Measurements from ENCODE around the gene RBBP8NL. TPM values are rescaled to one million over a fixed set of nuclear protein-coding genes. Genes with fewer than 3 reads are reported as not detected.
A peak's percentile ranks its signal among the peaks of the same experiment; 100 is the strongest.

Gene RBBP8NL
- total RNA-seq, 1 experiment from 2014 or later: not detected

DNA sequence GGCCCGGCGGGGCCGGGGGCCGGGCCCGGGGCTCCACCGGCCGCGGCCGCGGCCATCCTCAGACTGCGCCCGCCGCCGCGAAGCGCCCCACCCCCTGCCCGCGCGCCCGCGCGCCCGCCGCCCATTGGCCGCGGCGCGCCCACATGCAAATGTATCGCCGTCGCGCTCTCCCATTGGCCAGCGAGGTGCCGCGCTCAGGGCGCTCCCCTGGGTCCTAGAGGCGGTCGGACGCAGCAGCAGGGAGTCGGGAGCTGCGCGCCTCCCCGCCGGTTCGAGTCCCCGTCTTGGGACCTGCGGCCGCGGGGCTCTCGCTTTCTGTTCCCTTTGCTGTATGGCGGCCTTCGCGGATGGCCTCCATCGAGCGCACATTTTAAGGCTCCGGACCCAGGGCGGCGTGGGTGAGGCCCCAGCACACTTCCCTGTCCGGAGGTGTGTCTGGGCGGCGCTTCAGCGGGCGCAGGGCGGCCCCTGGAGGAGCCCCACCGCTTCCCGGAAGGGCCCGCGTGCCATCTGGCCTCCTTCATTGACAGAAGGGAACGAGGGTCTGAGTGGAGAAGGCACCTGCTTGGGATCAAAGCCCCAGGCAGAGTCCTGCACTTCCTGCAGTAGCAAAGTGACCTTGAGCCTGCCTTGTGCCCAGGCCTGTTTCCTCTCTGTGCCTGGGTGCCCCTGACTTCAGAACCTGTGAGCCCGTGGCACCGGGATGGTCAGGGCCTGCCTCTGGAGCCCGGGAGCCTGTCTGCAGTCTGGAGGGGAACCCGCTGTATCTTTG, 19.9 kb downstream of the RBBP8NL start, which contains the start of gene CABLES2:
Gene CABLES2 (minus strand): TSS at position 65 of the 772 bp plus-strand sequence. CDS start 9 bp downstream, at position 56.
- peak within 1 kb of the TSS; percentile 83 for H3K4me2 ChIP-seq (ENCODE audit: low read depth, low read length, poor library complexity, severe bottlenecking)
- H3K79me2 ChIP-seq (ENCODE audit: low read length): peaks cover 23% of the 10 kb centered on the region
- no peaks in the 10 kb centered on the region for H3K36me3 ChIP-seq (ENCODE audit: insufficient read depth, low read length)
- peak within 1 kb of the TSS; percentile 93 for H3K9ac ChIP-seq (ENCODE audit: low read length)
- no peak within 1 kb of the TSS for H3K27ac ChIP-seq (ENCODE audit: low read length)
- peak within 1 kb of the TSS; percentile 47; the same call in 1 of the 2 replicates for H2AFZ ChIP-seq (ENCODE audit: low read length)
- H3K4me3 ChIP-seq (ENCODE audit: low read length): peak within 1 kb of the TSS; percentile 99
- H3K9me2 ChIP-seq (replicated peaks; ENCODE audit: insufficient read depth, low read length): no peaks in the 10 kb centered on the region
- peaks cover 10% of the 10 kb centered on the region; the same call in 1 of the 2 replicates for H4K20me1 ChIP-seq (ENCODE audit: insufficient read depth, low read depth, low read length)
- peak; percentile 97 for DNase-seq
- H3K27me3 ChIP-seq (ENCODE audit: low read length): no peaks in the 10 kb centered on the region
- H3K9me3 ChIP-seq (ENCODE audit: low read length): no peaks in the 10 kb centered on the region
- H3K4me1 ChIP-seq (ENCODE audit: low read length): peaks cover 29% of the 10 kb centered on the region

- Histone ChIP-seq H3K9me2 (replicated peaks; ENCODE audit: insufficient read depth, low read length) (no peaks in the 10 kb centered on the region), H2AFZ (ENCODE audit: low read length) (no peak overlapping the region), H3K4me3 (ENCODE audit: low read length) (peak overlapping the region; percentile 99), H3K4me2 (ENCODE audit: low read depth, low read length, poor library complexity, severe bottlenecking) (peak overlapping the region; percentile 83), H4K20me1 (ENCODE audit: insufficient read depth, low read depth, low read length) (peaks cover 10% of the 10 kb centered on the region; the same call in 1 of the 2 replicates), H3K27ac (ENCODE audit: low read length) (no peak overlapping the region), H3K79me2 (ENCODE audit: low read length) (peaks cover 23% of the 10 kb centered on the region), H3K9ac (ENCODE audit: low read length) (peak overlapping the region; percentile 93), H3K36me3 (ENCODE audit: insufficient read depth, low read length) (no peaks in the 10 kb centered on the region), H3K4me1 (ENCODE audit: low read length) (peaks cover 29% of the 10 kb centered on the region), H3K27me3 (ENCODE audit: low read length) (no peaks in the 10 kb centered on the region), H3K9me3 (ENCODE audit: low read length) (no peaks in the 10 kb centered on the region)
- DNase-seq: no peak
Observed at GRCh38 chr20:62406635-62407176, 20.6 kb downstream of the RBBP8NL start.

DNA sequence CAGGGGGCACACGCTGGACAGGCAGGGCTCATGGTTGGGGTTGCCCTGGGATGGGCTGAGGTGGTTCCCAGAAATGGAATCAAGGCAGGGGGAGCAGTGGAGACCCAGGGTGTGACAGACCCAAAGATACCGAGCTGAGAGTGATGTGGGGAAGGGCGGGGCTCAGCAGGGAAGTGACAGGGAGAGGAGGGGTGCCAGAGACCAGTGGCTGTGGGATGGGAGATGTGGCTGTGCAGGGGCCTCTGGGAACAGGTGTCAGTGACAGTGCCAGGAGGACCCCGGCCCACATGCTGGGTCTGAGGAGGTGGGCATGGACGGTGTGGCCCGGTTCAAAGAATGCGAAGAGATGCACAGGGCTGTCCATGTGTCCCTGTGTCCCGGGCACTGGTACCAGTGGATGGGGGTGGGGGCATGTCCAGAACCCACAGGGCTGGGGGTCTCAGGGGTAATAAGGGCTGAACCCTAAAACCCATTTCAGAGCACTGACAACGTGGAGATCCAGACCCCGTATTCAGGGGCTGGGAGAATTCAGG, 21.3 kb downstream of the RBBP8NL start:
- H3K27ac ChIP-seq (ENCODE audit: low read length): no peak overlapping the region
- peak overlapping the region; percentile 93 for H3K9ac ChIP-seq (ENCODE audit: low read length)
- H4K20me1 ChIP-seq (ENCODE audit: insufficient read depth, low read depth, low read length): peaks cover 10% of the 10 kb centered on the region; the same call in 1 of the 2 replicates
- no peaks in the 10 kb centered on the region for H3K36me3 ChIP-seq (ENCODE audit: insufficient read depth, low read length)
- H2AFZ ChIP-seq (ENCODE audit: low read length): no peak overlapping the region
- peaks cover 29% of the 10 kb centered on the region for H3K4me1 ChIP-seq (ENCODE audit: low read length)
- H3K79me2 ChIP-seq (ENCODE audit: low read length): peaks cover 23% of the 10 kb centered on the region
- no peaks in the 10 kb centered on the region for H3K9me2 ChIP-seq (replicated peaks; ENCODE audit: insufficient read depth, low read length)
- DNase-seq: no peak
- H3K4me3 ChIP-seq (ENCODE audit: low read length): peak overlapping the region; percentile 99
- peak overlapping the region; percentile 83 for H3K4me2 ChIP-seq (ENCODE audit: low read depth, low read length, poor library complexity, severe bottlenecking)
- no peaks in the 10 kb centered on the region for H3K9me3 ChIP-seq (ENCODE audit: low read length)
- no peaks in the 10 kb centered on the region for H3K27me3 ChIP-seq (ENCODE audit: low read length)

DNA sequence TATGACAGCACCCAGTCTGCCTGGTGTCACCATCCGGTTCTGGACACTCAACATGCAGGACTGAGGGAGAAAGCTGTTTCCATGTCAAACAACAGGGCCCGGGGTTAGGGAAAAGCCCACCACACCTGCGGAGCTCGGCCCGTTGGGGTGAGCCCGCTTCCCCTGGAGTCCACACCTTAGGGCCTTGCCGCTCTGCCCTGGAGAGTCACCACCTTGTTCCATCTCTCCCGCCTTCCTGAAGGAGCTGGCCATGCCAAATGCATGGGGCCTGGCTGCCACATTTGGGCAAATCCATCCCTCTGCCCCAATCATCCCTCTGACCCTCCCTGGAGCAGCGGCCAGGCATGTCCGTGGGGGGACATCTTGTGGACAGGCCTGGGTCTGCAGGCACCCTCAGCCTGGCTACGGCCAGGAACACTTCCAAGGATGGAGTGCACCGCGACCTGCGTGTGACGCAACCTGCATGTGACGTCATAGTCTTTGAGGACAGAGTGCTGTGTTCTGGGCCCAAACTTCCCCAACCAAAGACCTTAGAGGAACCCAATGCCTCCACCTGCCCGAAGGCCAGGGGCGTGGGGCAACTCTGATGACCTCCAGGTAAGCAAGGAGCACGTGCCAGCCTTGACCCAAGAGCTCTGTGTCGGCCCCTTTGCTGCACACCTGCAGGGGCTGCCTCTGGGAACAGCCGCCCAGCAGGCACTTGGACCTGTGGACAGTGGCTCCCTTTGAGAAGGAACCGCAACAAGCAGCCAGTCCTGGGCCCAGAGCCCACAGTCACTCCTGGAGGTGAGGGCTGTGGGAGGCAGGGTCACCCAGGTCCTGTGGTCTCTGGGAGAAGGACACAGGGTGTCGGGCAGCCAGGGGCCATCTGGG, 22.0 kb downstream of the RBBP8NL start:
- peak overlapping the region; percentile 93 for H3K9ac ChIP-seq (ENCODE audit: low read length)
- peaks cover 7% of the 10 kb centered on the region; the same call in 1 of the 2 replicates for H4K20me1 ChIP-seq (ENCODE audit: insufficient read depth, low read depth, low read length)
- peak overlapping the region; percentile 99; the same call in 1 of the 2 replicates for H3K4me3 ChIP-seq (ENCODE audit: low read length)
- H3K9me2 ChIP-seq (replicated peaks; ENCODE audit: insufficient read depth, low read length): no peaks in the 10 kb centered on the region
- H3K9me3 ChIP-seq (ENCODE audit: low read length): no peaks in the 10 kb centered on the region
- no peak overlapping the region for H2AFZ ChIP-seq (ENCODE audit: low read length)
- no peaks in the 10 kb centered on the region for H3K36me3 ChIP-seq (ENCODE audit: insufficient read depth, low read length)
- H3K4me2 ChIP-seq (ENCODE audit: low read depth, low read length, poor library complexity, severe bottlenecking): peak overlapping the region; percentile 83
- H3K27ac ChIP-seq (ENCODE audit: low read length): no peak overlapping the region
- no peaks in the 10 kb centered on the region for H3K27me3 ChIP-seq (ENCODE audit: low read length)
- no peak for DNase-seq
- peaks cover 28% of the 10 kb centered on the region for H3K4me1 ChIP-seq (ENCODE audit: low read length)
- peaks cover 23% of the 10 kb centered on the region for H3K79me2 ChIP-seq (ENCODE audit: low read length)

GRCh38 chr20:62404761-62405107, 22.6 kb downstream of the RBBP8NL start:
- no peaks in the 10 kb centered on the region for H3K27me3 ChIP-seq (ENCODE audit: low read length)
- no peak overlapping the region for H2AFZ ChIP-seq (ENCODE audit: low read length)
- H3K27ac ChIP-seq (ENCODE audit: low read length): no peak overlapping the region
- no peaks in the 10 kb centered on the region for H3K9me3 ChIP-seq (ENCODE audit: low read length)
- H3K36me3 ChIP-seq (ENCODE audit: insufficient read depth, low read length): no peaks in the 10 kb centered on the region
- H3K4me2 ChIP-seq (ENCODE audit: low read depth, low read length, poor library complexity, severe bottlenecking): no peak overlapping the region
- H3K4me3 ChIP-seq (ENCODE audit: low read length): no peak overlapping the region
- 0 out of 2 replicates have a peak overlapping the region, but pooled peaks have one; percentile 12 for H3K9ac ChIP-seq (ENCODE audit: low read length)
- peaks cover 22% of the 10 kb centered on the region for H3K4me1 ChIP-seq (ENCODE audit: low read length)
- no peaks in the 10 kb centered on the region for H3K9me2 ChIP-seq (replicated peaks; ENCODE audit: insufficient read depth, low read length)
- H3K79me2 ChIP-seq (ENCODE audit: low read length): peaks cover 23% of the 10 kb centered on the region
- H4K20me1 ChIP-seq (ENCODE audit: insufficient read depth, low read depth, low read length): peaks cover 7% of the 10 kb centered on the region; the same call in 1 of the 2 replicates
- DNase-seq: no peak

- H3K27me3 ChIP-seq (ENCODE audit: low read length): no peaks in the 10 kb centered on the region
- no peak overlapping the region for H3K27ac ChIP-seq (ENCODE audit: low read length)
- H2AFZ ChIP-seq (ENCODE audit: low read length): no peak overlapping the region
- H3K9me2 ChIP-seq (replicated peaks; ENCODE audit: insufficient read depth, low read length): no peaks in the 10 kb centered on the region
- peaks cover 23% of the 10 kb centered on the region for H3K79me2 ChIP-seq (ENCODE audit: low read length)
- no peak overlapping the region for H3K4me3 ChIP-seq (ENCODE audit: low read length)
- no peaks in the 10 kb centered on the region for H3K36me3 ChIP-seq (ENCODE audit: insufficient read depth, low read length)
- H3K4me1 ChIP-seq (ENCODE audit: low read length): peaks cover 20% of the 10 kb centered on the region
- H3K9me3 ChIP-seq (ENCODE audit: low read length): no peaks in the 10 kb centered on the region
- H4K20me1 ChIP-seq (ENCODE audit: insufficient read depth, low read depth, low read length): peaks cover 7% of the 10 kb centered on the region; the same call in 1 of the 2 replicates
- no peak overlapping the region for H3K9ac ChIP-seq (ENCODE audit: low read length)
- H3K4me2 ChIP-seq (ENCODE audit: low read depth, low read length, poor library complexity, severe bottlenecking): no peak overlapping the region
- no peak for DNase-seq
Observed at GRCh38 chr20:62404112-62404665, 23.1 kb downstream of the RBBP8NL start.

DNA sequence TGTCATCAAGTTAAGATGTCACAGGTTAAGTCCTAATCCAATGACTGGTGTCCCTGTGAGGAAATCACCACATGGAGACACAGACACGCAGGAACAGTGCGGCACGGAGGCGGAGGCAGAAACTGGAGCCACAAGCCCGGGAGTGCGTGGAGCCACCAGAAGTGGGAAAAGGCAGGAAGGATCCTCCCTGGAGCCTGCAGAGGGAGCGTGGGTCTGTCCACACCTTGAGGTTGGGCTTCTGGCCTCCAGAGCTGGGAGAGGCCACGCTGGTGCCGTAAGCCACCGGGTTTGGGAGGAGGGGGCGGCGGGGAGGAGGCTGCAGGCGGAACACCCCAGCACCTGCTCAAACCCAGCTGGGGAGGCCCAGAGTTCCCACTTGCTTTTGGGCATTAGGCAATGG, 24.0 kb downstream of the RBBP8NL start:
- Histone ChIP-seq H4K20me1 (ENCODE audit: insufficient read depth, low read depth, low read length) (peaks cover 7% of the 10 kb centered on the region; the same call in 1 of the 2 replicates), H3K4me3 (ENCODE audit: low read length) (no peak overlapping the region), H3K4me1 (ENCODE audit: low read length) (peaks cover 20% of the 10 kb centered on the region), H3K9me3 (ENCODE audit: low read length) (no peaks in the 10 kb centered on the region), H3K27me3 (ENCODE audit: low read length) (no peaks in the 10 kb centered on the region), H2AFZ (ENCODE audit: low read length) (no peak overlapping the region), H3K9me2 (replicated peaks; ENCODE audit: insufficient read depth, low read length) (no peaks in the 10 kb centered on the region), H3K79me2 (ENCODE audit: low read length) (peaks cover 23% of the 10 kb centered on the region), H3K27ac (ENCODE audit: low read length) (no peak overlapping the region), H3K36me3 (ENCODE audit: insufficient read depth, low read length) (no peaks in the 10 kb centered on the region), H3K9ac (ENCODE audit: low read length) (no peak overlapping the region), H3K4me2 (ENCODE audit: low read depth, low read length, poor library complexity, severe bottlenecking) (no peak overlapping the region)
- DNase-seq: no peak
